C4-2B (cell line): Measurements from ENCODE around the gene KIF23.

Source experiments
- ZFX ChIP-seq: fragments of 450-650 bp; IDR thresholded peaks from 2 replicates; pipeline ENCODE4 v1.6.1; 2017
- TF ChIP-seq, protein P1 (sequence below): fragments of 450-650 bp; conservative IDR thresholded peaks from 2 replicates; pipeline ENCODE4 v1.5.1; 2017; ENCODE audit warnings: mild to moderate bottlenecking

DNA sequence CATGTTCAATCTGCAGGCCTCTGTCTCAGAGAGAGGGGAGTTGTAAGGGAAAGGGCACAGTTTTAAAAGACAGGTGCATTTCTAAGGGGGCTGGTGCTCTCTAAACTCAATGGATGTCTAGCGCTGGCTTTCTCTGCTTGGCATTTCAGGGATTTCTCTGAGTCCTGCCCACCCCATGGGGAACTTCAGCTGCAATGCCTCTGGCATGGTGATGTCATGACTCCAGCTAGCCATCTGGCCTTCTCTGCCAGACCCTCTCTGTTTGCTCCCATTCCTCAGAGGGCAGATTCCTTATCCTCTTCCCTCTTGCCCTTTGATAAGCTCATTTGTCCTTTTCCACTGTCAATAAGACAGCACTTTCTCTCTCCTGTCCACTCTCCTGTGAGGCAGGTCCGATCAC lies 79.3 kb downstream of the KIF23 start:
- TF ChIP-seq, protein P1, sequence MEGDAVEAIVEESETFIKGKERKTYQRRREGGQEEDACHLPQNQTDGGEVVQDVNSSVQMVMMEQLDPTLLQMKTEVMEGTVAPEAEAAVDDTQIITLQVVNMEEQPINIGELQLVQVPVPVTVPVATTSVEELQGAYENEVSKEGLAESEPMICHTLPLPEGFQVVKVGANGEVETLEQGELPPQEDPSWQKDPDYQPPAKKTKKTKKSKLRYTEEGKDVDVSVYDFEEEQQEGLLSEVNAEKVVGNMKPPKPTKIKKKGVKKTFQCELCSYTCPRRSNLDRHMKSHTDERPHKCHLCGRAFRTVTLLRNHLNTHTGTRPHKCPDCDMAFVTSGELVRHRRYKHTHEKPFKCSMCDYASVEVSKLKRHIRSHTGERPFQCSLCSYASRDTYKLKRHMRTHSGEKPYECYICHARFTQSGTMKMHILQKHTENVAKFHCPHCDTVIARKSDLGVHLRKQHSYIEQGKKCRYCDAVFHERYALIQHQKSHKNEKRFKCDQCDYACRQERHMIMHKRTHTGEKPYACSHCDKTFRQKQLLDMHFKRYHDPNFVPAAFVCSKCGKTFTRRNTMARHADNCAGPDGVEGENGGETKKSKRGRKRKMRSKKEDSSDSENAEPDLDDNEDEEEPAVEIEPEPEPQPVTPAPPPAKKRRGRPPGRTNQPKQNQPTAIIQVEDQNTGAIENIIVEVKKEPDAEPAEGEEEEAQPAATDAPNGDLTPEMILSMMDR, result no peak
- TF ChIP-seq ZFX, result no peak
